Right renal pelvis (tissue), 4 donors: ENCODE data around the gene PALD1. TPM values are rescaled to one million over a fixed set of nuclear protein-coding genes. Genes with fewer than 3 reads are reported as not detected.
"Not testable (repeated sequence)": the region's sequence is repeated elsewhere in the genome, so short reads cannot be mapped to it uniquely, and the experiment has no call there.

Experiments
- DNase-seq, 4 donors: peaks; one replicate each; pipeline ENCODE4 v3.0.0-alpha.2; 2013; ENCODE audit warnings: low read depth in 4 of 4, low spot score in 3 of 4, missing footprints in 1 of 4
- polyA plus RNA-seq, 4 donors: library from polyadenylated mRNA; unstranded; fragments of 120-200 nt; gene quantifications; one replicate each; pipeline ENCODE4 v1.2.1, GENCODE V29; 2013; ENCODE audit not compliant: insufficient read length in 4 of 4

Gene PALD1
- polyA plus RNA-seq, 4 donors = 9.8 to 12.1 (median 11.3) TPM

- DNase-seq = no peak
Measured at GRCh38 chr10:70480239-70480861, 1.8 kb downstream of the PALD1 start.

GRCh38 chr10:70481105-70481504 lies 2.5 kb downstream of the PALD1 start:
- no peak for DNase-seq

GRCh38 chr10:70481831-70482530 lies 3.4 kb downstream of the PALD1 start:
- DNase-seq = no peak

GRCh38 chr10:70482982-70483760 lies 4.6 kb downstream of the PALD1 start:
- no peak for DNase-seq

GRCh38 chr10:70483872-70484271 lies 5.3 kb downstream of the PALD1 start:
- not testable (repeated sequence) for DNase-seq

GRCh38 chr10:70487824-70488223 lies 9.3 kb downstream of the PALD1 start:
- DNase-seq = no peak

GRCh38 chr10:70490142-70490541 lies 11.6 kb downstream of the PALD1 start:
- no peak for DNase-seq

- DNase-seq = no peak
Measured at GRCh38 chr10:70491614-70492013, 13.0 kb downstream of the PALD1 start.

- no peak for DNase-seq
Measured at GRCh38 chr10:70492786-70493659, 14.5 kb downstream of the PALD1 start.

GRCh38 chr10:70493660-70494234 lies 15.2 kb downstream of the PALD1 start:
- DNase-seq = no peak

- no peak for DNase-seq
Measured at GRCh38 chr10:70494536-70494935, 16.0 kb downstream of the PALD1 start.

GRCh38 chr10:70494966-70495365 lies 16.4 kb downstream of the PALD1 start:
- no peak for DNase-seq

GRCh38 chr10:70495691-70496261 lies 17.2 kb downstream of the PALD1 start:
- DNase-seq = no peak

- DNase-seq = no peak
Measured at GRCh38 chr10:70496341-70497119, 18.0 kb downstream of the PALD1 start.

GRCh38 chr10:70497120-70497545 lies 18.6 kb downstream of the PALD1 start:
- no peak for DNase-seq

- DNase-seq = no peak
Measured at GRCh38 chr10:70498970-70499835, 20.6 kb downstream of the PALD1 start.

- no peak for DNase-seq
Measured at GRCh38 chr10:70499836-70500167, 21.2 kb downstream of the PALD1 start.

GRCh38 chr10:70500368-70500767 lies 21.8 kb downstream of the PALD1 start:
- DNase-seq = no peak
